ENCODE data around the gene IFT81.

The IFT81 gene

DNA sequence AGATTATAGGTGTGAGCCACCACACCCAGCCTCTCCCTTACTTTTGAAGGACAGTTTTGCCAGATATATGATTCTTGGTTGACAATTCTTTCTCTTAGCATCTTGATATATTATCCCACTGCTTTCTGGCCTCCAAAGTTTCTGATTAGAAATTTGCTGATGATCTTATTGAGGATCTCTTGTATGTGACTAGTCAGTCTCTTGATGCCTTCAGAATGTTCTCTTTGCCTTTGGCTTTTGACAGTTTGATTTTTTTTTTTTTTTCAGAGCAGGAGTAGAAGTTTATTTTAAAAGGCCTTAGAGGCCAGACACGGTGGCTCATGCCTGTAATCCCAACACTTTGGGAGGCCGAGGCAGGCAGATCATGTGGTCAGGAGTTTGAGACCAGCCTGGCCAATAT, 32.6 kb downstream of the IFT81 start:
- TF ChIP-seq, protein P1, sequence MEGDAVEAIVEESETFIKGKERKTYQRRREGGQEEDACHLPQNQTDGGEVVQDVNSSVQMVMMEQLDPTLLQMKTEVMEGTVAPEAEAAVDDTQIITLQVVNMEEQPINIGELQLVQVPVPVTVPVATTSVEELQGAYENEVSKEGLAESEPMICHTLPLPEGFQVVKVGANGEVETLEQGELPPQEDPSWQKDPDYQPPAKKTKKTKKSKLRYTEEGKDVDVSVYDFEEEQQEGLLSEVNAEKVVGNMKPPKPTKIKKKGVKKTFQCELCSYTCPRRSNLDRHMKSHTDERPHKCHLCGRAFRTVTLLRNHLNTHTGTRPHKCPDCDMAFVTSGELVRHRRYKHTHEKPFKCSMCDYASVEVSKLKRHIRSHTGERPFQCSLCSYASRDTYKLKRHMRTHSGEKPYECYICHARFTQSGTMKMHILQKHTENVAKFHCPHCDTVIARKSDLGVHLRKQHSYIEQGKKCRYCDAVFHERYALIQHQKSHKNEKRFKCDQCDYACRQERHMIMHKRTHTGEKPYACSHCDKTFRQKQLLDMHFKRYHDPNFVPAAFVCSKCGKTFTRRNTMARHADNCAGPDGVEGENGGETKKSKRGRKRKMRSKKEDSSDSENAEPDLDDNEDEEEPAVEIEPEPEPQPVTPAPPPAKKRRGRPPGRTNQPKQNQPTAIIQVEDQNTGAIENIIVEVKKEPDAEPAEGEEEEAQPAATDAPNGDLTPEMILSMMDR (conservative IDR thresholded peaks at IDR 0.05; ENCODE audit: control insufficient read depth, insufficient read depth, low read depth, low read length): no peak
- no peak for DNase-seq (ENCODE audit: low read depth)
- H3K4me3 ChIP-seq (ENCODE audit: control insufficient read depth, low read depth, low read length): no peak overlapping the region

DNA sequence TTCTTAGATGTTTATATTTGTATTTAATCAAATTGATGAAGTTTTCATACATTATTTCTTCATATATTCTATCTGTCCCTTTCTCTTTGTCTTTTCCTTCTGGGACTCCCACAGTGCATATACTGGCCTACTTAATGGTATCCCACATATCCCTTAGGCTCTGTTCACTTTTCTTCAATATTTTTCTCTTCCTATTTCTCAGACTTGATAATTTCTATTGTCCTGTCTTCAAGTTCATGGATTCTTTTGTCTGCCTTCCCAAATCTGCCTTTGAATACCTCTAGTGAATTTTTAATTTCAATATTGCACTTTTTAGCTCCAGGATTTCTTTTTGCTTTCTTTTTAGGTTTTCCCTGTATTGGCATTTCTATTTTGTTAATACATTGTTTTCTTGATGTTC, 33.4 kb downstream of the IFT81 start:
- no peak overlapping the region for H3K4me3 ChIP-seq (ENCODE audit: control insufficient read depth, low read depth, low read length)
- no peak for DNase-seq (ENCODE audit: low read depth)
- TF ChIP-seq, protein P1 (conservative IDR thresholded peaks at IDR 0.05; ENCODE audit: control insufficient read depth, insufficient read depth, low read depth, low read length): no peak

DNA sequence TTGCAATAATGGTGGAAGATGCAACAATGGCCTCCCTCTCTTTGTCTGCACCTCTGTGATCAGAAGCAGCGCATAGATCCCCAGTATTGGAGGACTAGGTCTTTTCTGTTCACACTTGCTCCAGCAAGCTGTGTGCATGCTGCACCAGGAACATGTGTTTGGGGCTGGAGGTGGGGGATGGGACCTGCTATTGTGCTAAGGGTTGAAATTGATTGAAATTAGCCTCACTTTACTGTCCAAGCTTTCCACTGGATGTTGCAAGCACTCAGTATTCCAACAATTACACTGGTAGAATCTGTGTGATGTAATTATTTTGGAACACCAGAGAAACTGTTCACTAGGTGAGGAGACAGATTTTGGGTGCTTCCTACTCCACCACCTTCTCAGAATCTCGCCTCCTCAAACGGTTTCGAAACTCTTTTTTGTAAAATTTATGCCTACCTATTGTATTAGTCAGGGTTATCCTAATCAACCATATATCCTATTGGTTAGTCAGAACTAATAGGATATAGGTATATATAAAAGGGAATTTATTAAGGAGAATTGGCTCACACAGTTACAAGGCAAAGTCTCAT, 35.6 kb downstream of the IFT81 start:
- no peak overlapping the region for H3K4me3 ChIP-seq (ENCODE audit: control insufficient read depth, low read depth, low read length)
- TF ChIP-seq, protein P1 (conservative IDR thresholded peaks at IDR 0.05; ENCODE audit: control insufficient read depth, insufficient read depth, low read depth, low read length): no peak
- DNase-seq (ENCODE audit: low read depth): no peak

DNA sequence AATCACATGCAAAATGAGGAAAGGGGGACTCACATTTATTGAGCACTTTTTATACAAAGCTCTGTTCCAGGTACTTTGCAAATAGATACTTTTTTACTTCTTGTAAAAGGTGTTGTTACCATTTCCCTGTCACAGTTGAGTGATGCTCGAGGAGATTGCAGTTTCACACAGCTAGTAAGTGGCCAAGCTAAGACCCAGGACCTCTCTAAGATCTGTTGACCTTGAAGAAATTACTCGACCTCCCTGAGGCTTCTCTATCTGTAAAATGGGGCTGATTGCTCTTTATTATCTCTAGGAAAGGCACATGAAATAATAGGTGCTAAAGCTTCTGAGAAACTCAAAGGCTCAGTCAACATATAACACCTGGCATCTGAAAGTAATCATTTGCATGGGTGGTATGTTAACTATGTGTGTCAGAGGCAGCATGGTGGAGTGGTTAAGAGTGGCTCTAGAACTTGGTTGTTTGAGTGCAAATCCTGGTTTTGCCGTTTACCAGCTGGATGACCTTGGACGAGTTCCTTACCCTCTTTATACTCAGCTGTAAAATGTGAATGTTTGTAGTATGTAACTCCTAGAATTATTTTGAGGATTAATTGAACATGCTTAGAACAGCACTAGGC, 41.5 kb downstream of the IFT81 start:
- TF ChIP-seq, protein P1 (conservative IDR thresholded peaks at IDR 0.05; ENCODE audit: control insufficient read depth, insufficient read depth, low read depth, low read length): no peak
- no peak overlapping the region for H3K4me3 ChIP-seq (ENCODE audit: control insufficient read depth, low read depth, low read length)
- no peak for DNase-seq (ENCODE audit: low read depth)

DNA sequence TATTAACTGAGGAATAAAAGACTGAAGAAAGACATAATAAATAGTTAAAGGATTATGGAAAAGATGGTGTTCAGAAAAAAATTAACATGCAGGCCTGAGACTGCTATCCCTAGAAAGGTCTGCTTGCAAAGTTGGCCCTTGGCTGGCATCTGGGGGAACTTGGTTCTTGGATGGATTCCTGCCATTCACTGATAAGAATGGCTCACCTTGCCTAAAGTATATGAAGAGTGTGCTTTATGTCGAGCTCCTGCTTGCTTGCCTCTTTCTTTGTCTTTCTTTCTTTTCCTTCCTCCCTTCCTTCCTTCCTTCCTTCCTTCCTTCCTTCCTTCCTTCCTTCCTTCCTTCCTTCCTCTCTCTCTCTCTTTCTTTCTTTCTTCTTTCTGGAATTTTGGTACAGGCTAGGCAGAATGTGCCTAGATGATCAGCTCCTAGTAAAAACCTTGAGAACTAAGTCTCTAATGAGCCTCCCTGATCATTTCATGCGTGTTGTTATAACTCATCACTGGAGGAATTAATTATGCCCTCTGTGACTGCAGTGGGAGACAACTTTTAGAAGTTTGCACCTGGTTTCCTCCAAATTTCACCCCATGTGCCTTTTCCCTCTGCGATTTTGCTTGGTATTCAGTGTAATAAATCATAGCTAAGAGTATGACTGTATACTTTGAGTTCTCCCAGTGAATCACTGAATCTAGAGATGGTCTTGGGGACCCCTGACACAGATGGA, 44.7 kb downstream of the IFT81 start:
- H3K4me3 ChIP-seq (ENCODE audit: control insufficient read depth, low read depth, low read length): no peak overlapping the region
- no peak for DNase-seq (ENCODE audit: low read depth)
- TF ChIP-seq, protein P1 (conservative IDR thresholded peaks at IDR 0.05; ENCODE audit: control insufficient read depth, insufficient read depth, low read depth, low read length): no peak

DNA sequence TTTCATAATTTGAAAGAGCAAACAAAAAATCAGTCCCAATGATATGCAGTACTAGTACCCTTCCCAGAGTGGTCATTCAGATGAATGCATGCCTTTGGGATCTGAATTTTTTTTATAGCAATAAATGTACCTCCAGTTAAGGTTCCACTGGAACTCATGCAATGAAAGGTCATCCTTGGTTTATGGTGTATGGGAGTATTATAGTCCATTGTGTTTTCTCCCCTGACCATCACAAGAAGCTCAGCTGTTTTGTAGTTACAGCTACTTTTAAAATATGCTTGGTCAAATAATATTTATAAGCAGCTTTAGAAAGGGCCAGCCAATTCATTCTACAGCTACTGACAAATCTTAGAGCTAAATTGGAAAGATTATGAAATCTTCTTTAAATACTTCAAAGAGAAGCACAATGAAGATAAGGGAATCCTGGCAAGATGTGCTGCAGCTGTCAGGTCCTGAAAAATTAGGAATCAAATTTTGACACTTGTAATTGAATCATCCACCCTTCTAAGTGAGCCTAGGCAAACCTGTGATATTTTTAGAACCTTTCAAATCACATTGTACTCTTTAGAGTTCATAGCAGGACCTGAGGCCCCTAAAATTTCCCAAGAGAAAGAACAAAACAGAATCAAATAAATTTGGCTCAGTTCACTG, 46.5 kb downstream of the IFT81 start:
- DNase-seq (ENCODE audit: low read depth): no peak
- H3K4me3 ChIP-seq (ENCODE audit: control insufficient read depth, low read depth, low read length): no peak overlapping the region
- TF ChIP-seq, protein P1 (conservative IDR thresholded peaks at IDR 0.05; ENCODE audit: control insufficient read depth, insufficient read depth, low read depth, low read length): no peak

Data from fibroblast of mammary gland (primary cell).